LNCAP (cell line): Measurements from ENCODE around the gene SLC46A1.

Experiments
- CTCF ChIP-seq: fragments of 450-650 bp; IDR thresholded peaks from 2 replicates; pipeline ENCODE4 v1.5.1; 2017; ENCODE audit warnings: mild to moderate bottlenecking

The SLC46A1 gene

DNA sequence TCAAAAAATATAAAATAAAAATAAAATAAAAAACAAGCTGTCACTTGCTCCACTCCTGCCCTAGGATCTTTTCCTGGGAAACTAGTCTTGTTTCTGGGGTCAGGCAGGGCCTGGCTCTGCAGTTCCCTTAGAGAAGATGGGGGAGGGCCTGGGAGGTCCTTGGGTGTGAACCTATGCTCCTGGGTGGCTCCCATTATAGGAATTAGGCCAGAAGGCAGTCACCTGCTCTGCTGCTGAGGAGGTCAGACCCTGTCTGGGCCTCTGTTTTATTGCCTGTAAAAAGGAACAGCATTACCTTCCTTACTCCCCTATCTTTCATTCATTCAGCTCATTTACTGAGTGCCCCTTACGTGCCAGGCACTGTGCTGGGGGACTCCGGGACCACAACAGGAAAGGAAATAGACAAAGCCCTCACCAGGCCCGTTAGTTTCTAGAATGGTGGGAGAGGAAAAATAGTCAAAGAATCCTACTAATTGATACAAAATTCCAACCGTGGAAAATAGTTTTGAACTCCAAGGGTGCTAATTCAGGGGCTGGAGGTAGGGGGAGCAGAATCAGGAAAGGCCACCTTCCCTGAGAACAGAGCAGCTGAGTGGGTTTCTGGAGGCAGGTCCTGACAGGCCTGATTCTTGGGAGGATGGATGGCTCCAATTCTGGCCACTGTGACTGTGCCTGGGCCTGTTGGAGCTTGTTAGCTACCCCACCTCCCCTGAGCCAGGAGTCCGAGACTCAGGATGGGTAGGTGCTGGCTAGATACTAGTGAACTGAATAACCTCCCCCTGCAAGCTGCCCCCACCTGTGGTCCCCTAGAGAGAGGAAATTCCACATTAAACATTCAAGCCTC lies 1.3 kb upstream of the SLC46A1 start:
- TF ChIP-seq CTCF: no peak

- TF ChIP-seq CTCF: no peak
These were observed 432 bp upstream of the SLC46A1 start for GRCh38 chr17:28406473-28406814.

DNA sequence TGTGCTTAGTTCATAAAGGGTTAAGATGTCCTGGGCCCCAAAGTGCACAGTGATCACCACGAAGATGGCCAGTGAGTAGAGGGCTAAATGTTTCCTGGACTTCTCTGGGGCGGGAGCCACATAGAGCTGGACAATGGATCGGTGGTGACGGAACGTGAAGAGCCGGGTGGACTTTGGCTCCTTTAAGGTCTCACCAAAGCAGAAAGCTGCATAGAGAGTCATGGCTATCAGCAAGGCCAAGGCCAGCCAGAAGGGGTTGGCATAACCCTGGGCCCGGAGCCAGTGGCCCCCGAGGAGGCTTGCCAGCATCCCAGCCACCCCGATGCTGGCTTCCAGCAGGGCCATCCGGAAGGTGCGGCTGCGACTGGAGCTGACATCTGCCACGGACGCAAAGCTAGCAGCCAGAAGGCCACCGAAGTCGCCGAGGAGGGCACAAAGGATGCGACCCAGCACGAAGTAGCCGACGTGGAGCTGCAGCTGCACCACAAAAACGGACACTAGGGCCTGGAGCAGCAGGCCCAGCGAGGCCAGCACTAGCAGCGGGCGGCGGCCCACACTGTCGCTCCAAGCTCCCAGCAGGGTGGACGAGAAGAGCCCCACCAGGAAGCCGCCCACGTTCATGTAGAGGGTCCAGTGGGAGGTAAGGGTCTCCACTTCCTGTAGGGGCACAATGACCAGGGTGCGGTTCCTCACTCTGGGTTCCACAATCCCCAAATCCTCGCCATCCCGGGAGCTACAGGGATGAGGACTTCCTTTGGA lies 1.0 kb downstream of the SLC46A1 start:
- no peak for TF ChIP-seq CTCF

DNA sequence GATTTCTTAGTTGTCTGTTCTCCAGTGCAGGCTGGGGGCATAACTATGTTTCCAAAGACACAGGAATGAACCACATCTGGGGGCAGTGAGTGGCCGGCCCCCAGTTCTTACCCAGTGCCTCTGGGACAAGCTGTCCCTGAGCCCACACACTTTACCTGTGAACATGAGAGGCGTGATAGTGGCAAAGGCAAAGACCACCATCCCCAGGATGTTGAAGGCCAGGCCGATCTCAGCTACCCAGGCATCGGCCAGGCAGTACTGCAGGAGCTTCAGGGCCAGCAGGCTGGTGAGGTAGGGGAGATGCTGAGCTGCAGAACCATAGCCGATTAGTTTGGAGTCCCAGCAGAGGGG lies 1.6 kb downstream of the SLC46A1 start:
- no peak for TF ChIP-seq CTCF

DNA sequence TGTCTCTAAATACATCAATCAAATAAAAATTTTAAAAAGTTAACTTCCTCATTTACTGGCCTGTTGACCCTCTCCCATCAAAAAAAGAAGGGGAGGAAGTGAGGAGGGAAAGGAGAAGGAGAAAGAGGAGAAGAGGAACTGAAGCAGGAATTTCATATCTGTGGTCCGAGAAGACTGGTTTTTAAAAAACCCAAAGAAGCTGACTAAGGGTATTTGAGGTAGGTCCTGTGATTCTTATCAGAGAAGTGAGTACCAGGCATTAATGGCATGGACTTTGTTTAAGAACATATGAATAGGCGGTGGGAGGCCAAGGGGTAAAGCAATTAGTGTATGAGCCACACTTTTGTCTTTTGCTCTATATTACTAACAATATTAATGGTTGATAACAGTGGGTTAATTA lies 2.0 kb downstream of the SLC46A1 start:
- no peak for TF ChIP-seq CTCF

DNA sequence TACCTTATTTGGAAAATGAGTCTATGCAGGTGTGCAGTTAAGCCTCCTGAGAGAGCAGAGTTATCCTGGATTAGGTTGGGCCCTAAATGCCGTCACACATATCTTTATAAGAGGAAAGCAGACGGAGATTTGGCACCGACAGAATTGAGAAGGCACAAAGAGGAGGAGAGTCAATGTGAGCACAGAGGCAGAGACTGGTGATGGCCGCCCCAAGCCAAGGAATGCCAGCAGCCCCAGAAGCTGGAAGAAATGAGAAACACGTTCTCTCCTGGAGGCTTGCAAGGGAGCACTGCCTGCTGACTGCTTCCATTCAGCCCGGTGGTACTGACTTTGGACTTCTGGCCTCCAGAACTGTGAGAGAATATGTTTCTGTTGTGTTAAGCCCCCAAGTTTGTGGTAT lies 3.2 kb downstream of the SLC46A1 start:
- TF ChIP-seq CTCF: no peak

- TF ChIP-seq CTCF: no peak
These were observed 3.8 kb downstream of the SLC46A1 start for GRCh38 chr17:28402224-28402630.
